ENCODE results near the gene CHPT1.

DNA sequence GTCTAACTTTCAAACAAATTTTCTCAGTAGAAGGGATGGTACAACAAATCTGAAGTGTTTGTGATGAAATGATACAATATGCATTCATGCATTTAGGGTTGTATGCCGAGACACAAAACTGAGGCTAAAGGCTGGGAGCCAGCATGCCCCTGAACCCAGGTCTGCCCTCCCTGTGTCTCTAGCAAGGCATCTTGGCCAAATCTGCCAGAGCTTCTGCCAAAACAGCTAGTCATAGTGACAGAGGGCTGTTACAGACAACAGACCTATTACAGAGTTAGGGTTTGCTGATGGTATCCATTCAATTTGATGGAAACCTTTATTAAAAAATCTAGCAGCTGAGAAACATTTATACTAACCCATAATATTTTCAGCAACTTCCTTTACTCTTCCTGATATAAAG lies 11.3 kb upstream of the CHPT1 start:
- no peak for TF ChIP-seq EZH2 (IDR thresholded peaks at IDR 0.05; ENCODE audit: borderline replicate concordance, low read depth, low read length, severe bottlenecking)
- TF ChIP-seq, protein P1, sequence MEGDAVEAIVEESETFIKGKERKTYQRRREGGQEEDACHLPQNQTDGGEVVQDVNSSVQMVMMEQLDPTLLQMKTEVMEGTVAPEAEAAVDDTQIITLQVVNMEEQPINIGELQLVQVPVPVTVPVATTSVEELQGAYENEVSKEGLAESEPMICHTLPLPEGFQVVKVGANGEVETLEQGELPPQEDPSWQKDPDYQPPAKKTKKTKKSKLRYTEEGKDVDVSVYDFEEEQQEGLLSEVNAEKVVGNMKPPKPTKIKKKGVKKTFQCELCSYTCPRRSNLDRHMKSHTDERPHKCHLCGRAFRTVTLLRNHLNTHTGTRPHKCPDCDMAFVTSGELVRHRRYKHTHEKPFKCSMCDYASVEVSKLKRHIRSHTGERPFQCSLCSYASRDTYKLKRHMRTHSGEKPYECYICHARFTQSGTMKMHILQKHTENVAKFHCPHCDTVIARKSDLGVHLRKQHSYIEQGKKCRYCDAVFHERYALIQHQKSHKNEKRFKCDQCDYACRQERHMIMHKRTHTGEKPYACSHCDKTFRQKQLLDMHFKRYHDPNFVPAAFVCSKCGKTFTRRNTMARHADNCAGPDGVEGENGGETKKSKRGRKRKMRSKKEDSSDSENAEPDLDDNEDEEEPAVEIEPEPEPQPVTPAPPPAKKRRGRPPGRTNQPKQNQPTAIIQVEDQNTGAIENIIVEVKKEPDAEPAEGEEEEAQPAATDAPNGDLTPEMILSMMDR (IDR thresholded peaks at IDR 0.05; ENCODE audit: borderline replicate concordance, extremely low read depth, low read length, poor library complexity, severe bottlenecking) = no peak

Measured in DND-41 (cell line).